ENCODE results near the gene LMAN1L.

Gene LMAN1L

DNA sequence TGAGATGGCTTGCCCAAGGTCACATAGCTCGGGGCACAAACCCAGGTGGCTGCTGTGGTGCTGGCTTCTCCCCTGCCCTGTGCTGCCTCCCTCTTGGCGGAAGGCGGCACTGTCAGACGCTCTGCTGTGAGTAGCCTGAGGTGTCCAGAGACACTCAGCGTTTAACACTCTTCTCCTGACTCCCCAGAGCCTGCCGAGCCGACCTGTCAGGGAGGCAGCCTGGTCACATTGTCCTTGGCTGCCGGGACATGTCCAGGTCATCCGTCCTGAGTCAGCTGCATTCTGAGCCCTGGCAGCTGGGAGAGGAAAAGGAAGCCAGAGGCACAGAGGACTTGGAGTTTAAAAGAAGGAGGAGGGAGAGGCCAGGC, 4.7 kb downstream of the LMAN1L start:
- no peak for DNase-seq

DNA sequence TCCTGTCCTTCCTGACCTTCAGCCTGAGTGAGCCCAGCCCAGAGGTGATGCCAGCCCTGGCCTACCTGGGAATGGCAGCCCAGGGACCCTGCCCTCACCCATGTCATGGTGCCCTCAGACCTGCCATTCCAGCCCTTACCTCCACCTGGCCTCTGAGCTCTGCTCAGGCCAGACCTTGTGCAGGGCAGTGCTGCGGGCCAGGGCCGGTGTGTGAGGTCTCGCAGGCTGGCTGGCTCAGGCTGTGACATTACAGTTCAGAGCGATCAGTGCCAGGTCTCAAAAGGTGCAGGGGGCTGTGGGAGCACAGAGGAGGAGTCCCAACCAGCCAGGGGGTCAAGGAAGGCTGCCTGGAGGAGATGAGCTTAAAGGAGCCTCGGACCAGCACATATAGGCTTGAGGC, 7.4 kb downstream of the LMAN1L start:
- DNase-seq, result no peak

DNA sequence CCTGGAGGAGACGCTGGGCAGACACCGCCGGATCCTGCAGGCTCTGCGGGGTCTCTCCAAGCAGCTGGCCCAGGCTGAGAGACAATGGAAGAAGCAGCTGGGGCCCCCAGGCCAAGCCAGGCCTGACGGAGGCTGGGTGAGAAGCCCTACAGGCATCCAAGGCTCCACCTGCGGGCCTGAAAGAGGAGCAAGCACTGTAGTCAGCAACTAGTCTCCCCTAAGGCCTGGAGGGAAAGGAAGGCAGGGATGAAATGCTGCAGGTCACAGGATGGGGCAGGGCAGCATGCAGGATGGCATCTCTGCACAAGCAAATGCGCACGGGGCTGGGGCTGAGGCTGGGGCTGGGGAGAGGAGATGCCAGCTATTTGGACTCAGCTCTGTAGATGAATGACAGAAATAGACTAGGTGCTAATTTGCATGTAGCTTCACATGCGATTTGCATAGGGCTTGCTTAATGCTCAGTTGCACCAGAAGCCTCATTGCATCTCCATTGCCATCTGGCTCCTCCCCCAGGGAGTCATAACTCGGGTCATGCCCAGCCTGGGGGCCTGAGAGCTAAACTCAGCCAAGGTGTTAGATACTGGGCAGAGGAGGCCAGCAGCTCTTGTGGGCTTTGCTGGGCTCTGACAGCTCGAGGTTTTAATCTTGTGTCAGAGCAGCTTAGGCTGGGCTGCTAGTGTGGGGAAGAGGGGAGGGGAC, 8.6 kb downstream of the LMAN1L start:
- DNase-seq, result peak; percentile 45

DNA sequence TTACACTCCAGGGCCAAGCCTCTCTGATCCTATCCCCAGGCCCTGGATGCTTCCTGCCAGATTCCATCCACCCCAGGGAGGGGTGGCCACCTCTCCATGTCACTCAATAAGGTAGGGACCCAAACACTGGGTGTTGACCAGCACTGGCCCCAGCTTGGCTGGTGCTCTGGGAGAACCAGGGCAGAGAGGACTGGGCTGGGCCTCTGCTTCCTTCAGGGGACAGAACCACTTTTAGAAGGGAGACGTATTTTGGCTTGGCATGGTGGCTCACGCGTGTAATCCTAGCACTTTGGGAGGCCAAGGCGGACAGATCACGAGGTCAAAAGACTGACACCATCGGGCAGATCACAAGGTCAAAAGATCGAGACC, 9.1 kb downstream of the LMAN1L start:
- DNase-seq, result no peak

DNA sequence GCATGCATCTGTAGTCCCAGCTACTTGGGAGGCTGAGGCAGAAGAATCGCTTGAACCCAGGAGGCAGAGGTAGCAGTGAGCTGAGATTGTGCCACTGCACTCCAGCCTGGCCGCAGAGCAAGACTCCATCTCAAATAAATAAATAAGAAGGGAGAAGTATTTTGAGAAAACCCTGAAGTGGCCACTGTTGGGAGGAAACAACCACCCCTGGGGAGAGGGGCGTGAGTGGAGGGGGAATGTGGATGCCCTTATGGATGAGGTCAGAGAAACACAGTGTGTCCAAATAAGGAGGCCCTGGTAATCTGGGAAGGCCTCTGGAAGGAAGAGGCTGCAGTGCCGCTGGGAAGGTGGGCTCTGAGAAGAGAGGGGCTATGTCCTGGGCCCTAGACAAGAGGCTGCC, 9.6 kb downstream of the LMAN1L start:
- no peak for DNase-seq

DNA sequence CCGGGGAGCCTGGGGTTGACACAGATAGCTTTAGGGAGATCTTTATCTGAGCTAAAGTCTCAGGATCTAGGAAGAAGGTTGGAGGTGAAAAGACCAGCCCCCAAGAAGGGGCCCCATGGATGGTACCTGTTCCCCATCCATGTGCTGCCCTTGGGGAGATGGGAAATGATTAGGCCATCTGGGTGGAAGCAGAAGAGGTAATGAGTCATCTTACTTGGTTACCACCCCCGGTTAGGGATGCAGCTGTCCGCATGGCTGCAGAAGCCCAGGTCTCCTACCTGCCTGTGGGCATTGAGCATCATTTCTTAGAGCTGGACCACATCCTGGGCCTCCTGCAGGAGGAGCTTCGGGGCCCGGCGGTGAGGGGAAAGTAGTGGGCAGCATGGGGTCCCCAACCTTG, 10.7 kb downstream of the LMAN1L start:
- no peak for DNase-seq

DNA sequence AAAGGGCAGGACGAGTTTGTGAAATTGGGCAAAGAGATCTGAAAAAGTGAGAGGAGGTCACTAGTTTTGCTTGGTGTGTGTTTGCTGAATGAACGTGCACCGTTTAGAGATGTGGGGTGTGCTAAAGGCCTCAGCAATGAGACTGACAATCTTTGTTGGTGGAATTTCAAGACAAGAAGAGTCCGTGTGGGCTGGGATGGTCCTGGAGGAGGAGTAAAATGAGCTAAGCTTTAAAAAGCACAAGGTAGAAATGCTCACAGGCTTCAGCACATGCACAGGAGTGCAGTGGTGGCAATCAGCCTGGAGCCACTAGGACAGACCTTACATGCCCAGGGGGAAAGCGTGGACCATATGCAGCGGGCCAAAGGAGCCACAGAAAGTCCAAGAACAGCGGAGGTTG, 12.3 kb downstream of the LMAN1L start:
- no peak for DNase-seq

DNA sequence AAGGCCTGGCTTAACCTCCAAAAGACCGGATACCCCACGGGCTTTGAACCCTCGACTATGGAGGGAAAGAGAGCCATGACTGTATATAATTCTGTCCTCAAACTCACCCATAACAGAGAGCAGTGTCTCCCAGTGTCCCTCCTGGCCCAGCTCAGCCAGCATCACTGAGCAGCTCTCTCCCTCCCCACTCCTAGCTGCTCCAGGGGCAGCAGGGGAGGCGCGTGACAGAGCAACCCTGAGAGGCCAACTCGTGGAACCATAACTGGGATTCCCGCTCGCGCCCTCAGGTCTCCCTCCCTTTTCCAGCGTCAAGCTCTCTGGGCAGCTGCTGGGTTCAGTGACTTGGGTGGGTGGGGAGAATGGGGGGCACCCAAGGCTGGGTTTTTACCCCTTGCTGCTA, 13.2 kb downstream of the LMAN1L start:
- no peak for DNase-seq

DNA sequence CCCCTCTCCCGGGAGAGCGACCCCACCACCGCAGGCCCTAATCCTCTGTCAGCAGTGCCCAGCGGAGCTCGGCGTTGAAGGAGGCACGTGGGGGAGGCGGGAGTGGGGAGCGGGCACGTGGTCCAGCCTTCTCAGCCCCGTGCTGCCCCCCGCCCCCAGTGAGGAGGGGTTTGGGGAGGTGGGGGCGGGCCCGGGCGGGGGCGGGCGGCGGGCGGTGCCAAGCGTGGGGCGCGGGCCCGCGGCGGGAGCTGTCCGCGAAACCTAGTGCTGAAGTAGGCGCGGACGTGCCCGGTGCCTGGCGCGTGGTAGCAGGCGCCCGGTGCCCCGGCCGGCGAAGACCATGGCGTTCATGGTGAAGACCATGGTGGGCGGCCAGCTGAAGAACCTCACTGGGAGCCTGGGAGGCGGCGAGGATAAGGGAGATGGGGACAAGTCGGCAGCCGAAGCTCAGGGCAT, 13.8 kb downstream of the LMAN1L start, which contains the start of gene CPLX3:
Gene CPLX3, plus strand, starts transcription at position 264 of the 456 bp plus-strand sequence. Its CDS starts 77 bp downstream, at position 341.
- no peak for DNase-seq

DNA sequence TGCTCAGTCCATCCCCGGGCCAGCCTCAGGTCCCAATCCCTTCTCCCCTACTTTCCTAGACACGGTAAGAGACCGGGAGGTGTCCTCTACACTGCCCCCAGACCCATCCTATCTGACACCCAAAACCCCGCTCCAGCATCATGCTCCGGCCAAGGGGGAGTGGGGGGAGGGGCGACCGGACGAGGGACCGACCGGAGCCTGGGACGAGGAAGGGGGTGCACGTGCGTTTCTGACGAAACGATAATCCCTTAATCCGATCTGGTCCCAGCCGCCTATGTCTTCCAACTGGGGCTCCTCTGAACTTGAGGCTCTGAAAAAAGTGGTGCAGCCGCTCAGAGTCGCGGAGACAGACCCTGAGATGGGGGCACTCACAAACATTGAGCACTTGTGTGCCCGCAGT, 14.3 kb downstream of the LMAN1L start:
- DNase-seq, result no peak

DNA sequence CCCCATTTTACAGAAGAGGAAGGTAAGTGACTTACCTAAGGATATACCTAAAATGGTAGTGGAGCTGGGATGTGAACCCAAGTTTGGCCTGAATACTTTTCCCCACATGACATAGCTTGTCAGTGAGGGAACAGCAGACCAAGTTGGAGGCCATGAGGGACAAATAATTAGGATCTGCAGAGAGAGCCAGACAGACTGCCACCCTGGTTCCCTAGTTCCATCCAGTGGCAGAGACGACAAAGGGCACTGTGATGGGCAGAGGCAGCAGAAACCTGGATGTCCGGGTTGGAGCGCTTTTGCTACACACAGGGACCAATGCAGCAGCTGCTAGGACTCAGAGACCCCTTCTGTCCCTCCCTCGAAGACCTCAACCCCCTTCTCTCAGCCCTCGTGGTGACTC, 15.0 kb downstream of the LMAN1L start:
- DNase-seq, result no peak

DNA sequence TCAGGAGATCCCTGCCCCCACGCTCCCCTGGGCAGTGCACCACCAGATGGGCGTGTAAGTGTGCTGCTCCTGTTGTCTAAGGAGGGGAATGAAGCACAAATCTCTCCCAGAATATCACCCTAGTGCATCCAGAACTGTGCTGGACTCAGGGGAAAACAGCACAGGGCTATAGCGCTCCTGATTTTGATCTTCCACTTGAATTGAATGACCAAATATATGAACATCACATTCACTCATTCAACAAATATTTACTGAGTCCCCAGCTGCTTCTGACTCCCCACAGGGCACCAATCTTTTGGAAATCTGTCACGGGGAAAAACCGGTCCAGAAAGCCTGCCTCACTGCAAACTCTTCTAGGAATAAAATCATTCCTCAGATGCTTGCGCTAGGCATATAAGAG, 16.2 kb downstream of the LMAN1L start:
- DNase-seq, result no peak

DNA sequence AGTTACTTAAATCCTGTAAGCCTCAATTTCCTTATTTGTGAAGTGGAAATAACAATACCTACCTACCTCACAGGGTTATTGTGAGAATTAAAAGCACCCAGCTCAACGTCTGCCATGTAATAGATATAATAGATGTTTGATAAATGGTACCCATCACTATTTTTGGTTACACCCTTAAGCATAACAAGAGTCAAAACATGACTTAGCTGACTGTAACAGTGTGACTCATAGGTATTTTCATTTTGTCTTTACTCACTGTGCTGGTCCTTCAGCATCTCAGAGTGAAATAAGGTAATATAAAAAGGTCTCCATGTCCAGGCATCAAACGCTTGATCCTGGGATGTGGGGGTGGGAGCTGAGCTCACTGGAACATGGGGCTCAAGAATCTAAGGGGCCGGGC, 16.9 kb downstream of the LMAN1L start:
- no peak for DNase-seq

DNA sequence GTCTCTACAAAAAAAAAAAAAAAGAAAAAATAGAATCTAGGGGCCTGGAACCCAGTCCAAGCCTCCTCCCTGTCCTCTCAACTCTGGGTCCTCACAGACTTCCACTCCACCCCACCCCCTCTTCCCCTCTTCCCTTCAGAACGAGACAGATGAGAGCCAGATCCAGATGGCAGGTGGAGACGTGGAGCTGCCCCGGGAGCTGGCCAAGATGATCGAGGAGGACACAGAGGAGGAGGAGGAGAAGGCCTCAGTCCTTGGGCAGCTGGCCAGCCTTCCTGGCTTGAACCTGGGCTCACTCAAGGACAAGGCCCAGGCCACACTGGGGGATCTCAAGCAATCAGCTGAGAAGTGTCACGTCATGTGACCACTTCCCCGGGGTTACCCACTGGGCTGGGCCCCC, 17.4 kb downstream of the LMAN1L start:
- no peak for DNase-seq

DNA sequence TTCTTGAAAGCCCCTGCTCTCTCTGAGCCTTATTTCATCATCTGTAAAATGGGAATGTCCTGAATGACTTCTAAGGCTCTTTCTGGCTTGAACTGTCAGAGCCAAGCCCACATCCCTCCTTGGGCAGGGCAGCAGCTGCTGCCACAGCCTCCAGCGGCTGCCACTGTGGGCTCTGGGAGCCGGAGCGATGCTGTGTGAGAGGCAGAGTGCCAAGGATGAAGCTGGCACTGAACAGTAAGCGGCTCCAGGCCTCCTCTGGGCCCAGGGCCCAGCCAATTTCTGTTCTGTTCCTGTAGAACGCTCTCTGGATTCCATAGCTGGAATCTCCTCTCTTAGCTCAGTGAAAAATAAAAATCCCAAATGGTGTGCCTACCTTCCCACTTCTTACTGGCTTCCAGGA, 18.2 kb downstream of the LMAN1L start:
- DNase-seq, result no peak

DNA sequence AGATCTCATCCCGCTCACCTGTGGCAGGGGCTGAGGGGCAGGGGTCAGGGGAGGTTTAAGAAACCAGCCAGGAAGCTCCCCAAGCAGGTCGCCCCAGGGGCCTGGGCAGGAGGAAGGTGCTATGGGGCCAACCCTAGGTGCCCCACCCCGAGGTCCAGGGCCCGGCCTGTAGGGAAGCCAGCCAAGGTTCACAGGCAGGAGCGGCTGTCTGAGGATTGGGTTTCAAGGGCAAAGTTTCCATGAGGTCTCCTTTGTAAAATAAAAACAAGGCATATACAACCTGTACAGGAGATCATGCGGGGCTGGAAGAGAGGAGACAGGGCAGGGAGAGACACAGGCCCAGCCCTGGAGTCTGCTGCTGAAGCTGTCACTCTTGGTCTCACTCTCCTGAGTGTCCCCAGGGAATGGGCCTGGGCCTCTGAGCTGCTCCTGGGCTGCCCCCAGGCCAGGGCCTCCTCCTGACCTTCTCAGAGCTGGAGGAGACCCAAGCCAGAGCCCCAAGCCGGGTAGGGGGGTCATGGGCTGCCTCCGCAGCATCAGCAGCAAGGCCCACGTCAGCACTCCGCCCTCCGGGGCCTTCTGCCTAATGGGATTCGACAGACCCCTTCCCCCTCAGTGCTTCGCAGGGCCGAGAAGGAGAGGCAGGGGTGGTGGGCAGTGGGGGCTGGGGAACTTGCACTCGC, 19.3 kb downstream of the LMAN1L start:
- no peak for DNase-seq

DNA sequence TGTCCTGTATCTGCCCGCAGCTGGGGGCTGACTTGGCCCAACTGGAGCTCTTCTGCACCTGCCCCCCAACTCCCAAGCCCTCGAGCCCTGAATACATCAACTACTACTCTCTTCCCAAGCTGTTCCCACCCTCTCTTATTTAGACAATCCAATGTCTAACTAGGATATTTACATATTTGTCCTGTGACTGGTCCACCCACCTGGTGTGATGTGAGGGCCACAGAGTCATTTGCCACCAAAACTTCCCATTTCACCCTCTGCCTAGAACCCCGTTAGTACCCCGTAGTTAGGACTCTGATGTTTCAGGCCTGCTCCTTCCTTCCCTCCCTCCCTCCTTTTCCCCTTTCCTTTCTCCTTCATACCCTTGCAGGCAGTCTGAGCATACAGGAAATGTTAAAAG, 20.2 kb downstream of the LMAN1L start:
- DNase-seq, result no peak

DNA sequence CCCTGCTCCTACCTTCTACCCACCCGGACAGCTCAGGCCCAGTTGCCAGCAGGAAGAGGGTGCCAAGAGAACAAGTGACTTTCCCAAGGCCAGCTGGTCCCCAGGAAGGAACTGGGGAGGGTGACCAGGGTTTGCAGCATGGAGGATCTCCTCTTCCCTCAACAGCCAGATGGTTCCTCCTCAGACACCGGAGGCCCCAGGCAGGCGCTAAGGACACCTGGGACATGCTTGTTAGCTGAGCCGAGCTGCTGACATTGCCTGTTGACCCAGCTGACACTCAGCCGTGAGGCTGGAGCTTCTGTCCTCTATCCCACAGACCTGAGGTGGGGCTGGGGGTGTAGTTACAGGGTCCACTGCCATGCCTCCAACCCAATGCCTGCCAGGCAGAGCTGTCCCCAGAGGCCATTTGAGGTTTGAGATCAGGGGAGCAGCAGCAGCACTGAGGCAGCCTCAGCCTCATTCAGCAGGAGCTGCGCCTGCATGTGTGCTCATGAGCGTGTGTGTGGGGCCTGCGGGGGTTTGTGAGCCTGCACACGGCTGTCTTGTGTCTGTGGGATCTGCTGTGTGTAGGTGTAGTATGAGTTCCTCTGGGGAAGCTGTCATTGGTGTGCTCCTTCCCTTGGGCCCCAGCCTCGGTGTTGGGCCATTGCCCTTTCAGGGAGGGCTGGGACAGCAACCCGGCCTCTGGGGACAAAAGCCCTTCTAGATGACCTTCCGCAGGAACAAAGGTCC, 20.9 kb downstream of the LMAN1L start:
- no peak for DNase-seq

DNA sequence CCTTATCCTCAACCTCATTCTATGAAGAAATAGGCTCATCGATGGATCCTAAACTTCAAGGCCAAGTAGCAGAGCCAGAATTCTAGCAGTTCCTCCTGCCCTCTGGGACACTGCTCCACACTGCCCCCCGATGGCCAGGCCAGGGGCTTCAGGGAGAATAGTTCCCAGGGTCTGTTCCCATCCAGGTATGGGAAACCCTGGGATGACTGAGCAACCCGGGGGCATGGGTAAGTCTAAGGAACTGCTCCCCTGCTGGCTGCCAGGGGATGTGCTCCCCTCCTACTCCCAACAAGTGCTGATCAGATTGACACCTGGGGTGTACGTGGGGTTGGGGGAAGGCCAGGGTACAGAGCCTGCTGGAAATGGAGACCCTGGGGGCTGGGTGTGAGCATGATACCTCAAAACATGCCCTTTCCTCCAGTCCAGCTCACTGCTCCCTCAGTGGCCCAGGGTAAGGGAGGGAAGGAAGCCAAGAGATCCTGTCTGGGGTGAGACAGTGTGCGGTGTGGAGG, 22.7 kb downstream of the LMAN1L start:
- DNase-seq, result peak; percentile 37

DNA sequence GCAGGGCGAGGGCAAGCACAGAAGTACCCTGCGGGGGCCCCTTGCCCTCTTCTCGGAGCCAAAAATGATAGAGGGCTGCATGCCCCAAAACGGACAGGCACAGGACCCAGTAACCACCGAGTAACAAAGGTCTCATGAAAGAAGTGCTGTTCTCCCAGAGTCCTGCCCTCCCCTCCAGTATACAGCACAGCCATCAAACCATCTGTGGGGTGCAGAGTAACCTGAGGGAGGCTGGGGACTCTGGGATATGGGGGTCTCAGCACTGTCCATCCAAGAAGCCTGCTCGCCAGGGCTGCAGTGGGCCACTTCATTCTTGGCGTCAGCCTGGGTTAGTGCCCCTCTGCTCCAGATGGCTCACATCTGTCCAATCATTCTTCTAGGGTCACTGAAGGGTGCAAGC, 24.2 kb downstream of the LMAN1L start:
- DNase-seq, result no peak

DNA sequence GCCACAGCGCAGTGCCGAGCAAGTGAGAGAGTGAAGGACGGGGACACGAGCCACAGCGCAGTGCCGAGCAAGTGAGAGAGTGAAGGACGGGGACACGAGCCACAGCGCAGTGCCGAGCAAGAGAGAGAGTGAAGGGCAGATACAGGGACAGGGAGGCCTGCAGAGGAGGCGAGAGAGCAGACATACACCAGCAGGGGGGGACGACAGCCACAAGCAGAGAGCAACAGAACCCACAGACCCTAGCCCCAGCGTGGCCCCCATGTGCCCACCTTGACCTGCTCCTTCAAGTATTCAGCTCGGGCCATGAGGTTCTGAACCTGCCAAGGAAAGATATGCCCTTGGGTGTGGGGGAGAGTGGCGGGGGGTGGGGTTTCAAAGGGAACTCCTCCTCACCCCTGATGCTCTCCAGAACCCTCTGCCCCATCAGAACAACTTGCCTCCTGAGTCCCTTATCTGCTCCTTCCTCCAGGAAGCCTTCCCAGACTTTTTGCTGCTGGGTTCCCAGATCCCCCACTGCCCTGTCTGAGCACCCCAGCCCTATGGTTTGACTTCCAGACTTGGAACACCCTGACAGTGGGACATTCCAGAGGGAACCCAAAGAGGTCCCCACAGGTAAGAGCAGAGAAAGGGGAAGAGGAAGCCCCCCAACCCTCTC, 25.0 kb downstream of the LMAN1L start:
- DNase-seq, result no peak

DNA sequence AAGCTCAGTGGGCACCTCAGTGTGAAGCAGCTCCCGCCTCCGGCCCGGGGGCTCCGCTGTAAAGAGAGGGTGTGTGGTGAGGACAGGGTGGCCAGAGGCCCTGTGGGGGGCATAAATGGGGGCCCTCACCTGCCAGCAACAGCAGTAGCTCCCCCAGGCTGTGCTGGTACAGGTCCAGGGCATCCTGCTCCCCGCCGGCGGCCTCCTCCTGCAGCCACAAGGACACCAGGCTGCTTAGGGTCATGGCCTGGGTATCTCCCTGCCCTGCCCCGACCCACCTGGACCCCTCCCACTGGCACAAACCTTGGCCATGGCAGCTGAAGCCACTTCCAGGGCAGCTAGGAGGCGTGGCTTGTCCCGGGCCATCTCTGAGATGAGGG, 25.5 kb downstream of the LMAN1L start:
- DNase-seq, result no peak

DNA sequence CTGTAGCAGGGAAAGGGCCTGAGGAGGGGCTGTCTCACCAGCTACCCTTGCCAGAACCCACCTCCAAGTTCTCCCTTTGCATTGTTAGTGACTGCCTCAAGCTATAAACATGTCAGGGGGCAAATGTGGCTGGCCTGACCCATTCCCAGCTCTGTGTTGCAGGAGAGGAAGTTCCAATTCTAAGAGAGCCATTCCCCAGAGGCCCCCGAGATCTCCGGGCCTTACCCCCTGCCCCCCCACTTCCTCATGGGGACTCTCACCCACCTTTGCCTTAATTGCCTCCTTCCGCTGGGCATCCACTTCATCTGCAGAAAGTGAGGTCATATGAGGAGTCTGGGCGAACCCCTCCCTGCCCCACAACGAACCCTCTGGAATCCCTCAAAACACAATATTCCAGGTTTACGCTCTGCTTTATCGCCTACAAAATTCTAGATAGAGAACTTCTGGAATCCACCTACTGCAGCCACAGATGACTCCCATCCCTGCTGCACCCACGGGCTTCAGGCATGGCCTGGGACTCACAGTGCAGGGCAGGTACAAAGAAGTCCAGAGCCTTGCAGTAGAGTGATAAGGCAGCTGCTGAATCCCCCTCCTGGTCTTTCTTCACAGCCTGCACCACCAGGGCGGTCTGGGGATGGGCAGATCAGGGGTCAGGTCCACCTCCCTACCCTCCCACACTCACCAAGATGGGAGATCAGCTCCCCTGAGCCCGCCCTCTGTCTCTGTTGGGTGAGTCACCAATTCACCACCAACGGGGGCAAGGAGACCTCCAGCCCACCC, 26.3 kb downstream of the LMAN1L start:
- DNase-seq, result no peak
